IMR-90 (cell line): Measurements from ENCODE around the gene FNDC3A. TPM values are rescaled to one million over a fixed set of nuclear protein-coding genes. Genes with fewer than 3 reads are reported as not detected.

ENCODE experiments used
- BHLHE40 ChIP-seq: fragments of 150-350 bp; IDR thresholded peaks from 2 replicates; pipeline ENCODE4 v1.6.1; 2016; ENCODE audit warnings: mild to moderate bottlenecking, low read depth, low read length
- CEBPB ChIP-seq: IDR thresholded peaks from 2 replicates; pipeline ENCODE4 v1.6.1; 2012; ENCODE audit warnings: low read depth, low read length, improper control_type of control experiment
- CHD1 ChIP-seq: IDR thresholded peaks from 2 replicates; pipeline ENCODE4 v1.6.1; 2012; ENCODE audit warnings: low read depth, low read length, improper control_type of control experiment
- CTCF ChIP-seq: conservative IDR thresholded peaks from 2 replicates; pipeline ENCODE4 v1.5.1; 2012; ENCODE audit warnings: mild to moderate bottlenecking, low read depth, low read length, improper control_type of control experiment
- FOS ChIP-seq: fragments of 150-350 bp; IDR thresholded peaks from 2 replicates; pipeline ENCODE4 v1.6.1; 2016; ENCODE audit warnings: low read depth, low read length
- NFE2L2 ChIP-seq: fragments of 150-350 bp; IDR thresholded peaks from 2 replicates; pipeline ENCODE4 v1.6.1; 2016; ENCODE audit warnings: low read depth, mild to moderate bottlenecking, low read length
- RFX5 ChIP-seq: IDR thresholded peaks from 2 replicates; pipeline ENCODE4 v1.8.0; 2012; ENCODE audit warnings: low read depth, mild to moderate bottlenecking, low read length, moderate library complexity
- SMC3 ChIP-seq: fragments of 150-350 bp; IDR thresholded peaks from 2 replicates; pipeline ENCODE4 v1.6.1; 2016; ENCODE audit warnings: low read depth, mild to moderate bottlenecking, antibody characterized with exemption, low read length, moderate library complexity
- polyA plus RNA-seq, 3 experiments: library from polyadenylated mRNA; depleted of rRNA; stranded (reverse); fragments of >200 nt; gene quantifications; 2 replicates each; pipeline ENCODE4 v1.2.3, GENCODE V29; 2012; ENCODE audit warnings: low replicate concordance in 1 of 3
- total RNA-seq: library from RNA; depleted of rRNA; stranded (reverse); fragments of >200 nt; gene quantifications from 2 replicates; pipeline ENCODE4 v1.2.3, GENCODE V29; 2012

Gene FNDC3A
- total and polyA plus RNA-seq, 2 of the 4 experiments (the other 2 are of a cell fraction) = 29.2 to 60.4 TPM

GRCh38 chr13:48975856-48976575, at the start of gene FNDC3A (continued):
- TF ChIP-seq CEBPB (no peak), CHD1 (peak; percentile 35; the same call in 1 of the 2 replicates), RFX5 (no peak), FOS (no peak), BHLHE40 (no peak), SMC3 (no peak), CTCF (no peak), NFE2L2 (no peak)
